Duodenal mucosa (tissue), 2 donors: ENCODE results near the gene DCTN3.

Experiments used
- H3K27ac ChIP-seq: one replicate; pipeline ENCODE4 v1.7.0; 2013; ENCODE audit warnings: low read depth, low read length
- H3K27me3 ChIP-seq, 2 donors: one replicate each; pipeline ENCODE4 v1.7.0; 2013; ENCODE audit warnings: low read length in 2 of 2, control low read depth in 1 of 2; ENCODE audit not compliant: insufficient read depth in 2 of 2, control insufficient read depth in 1 of 2
- H3K36me3 ChIP-seq, 2 donors: one replicate each; pipeline ENCODE4 v1.7.0; 2013; ENCODE audit warnings: low read length in 2 of 2, control low read depth in 1 of 2; ENCODE audit not compliant: insufficient read depth in 2 of 2, control insufficient read depth in 1 of 2
- H3K4me1 ChIP-seq, 2 donors: one replicate each; pipeline ENCODE4 v1.7.0; 2013; ENCODE audit warnings: low read length in 2 of 2, control low read depth in 1 of 2; ENCODE audit not compliant: insufficient read depth in 2 of 2, control insufficient read depth in 1 of 2
- H3K4me3 ChIP-seq, 2 donors: one replicate each; pipeline ENCODE4 v1.7.0; 2013; ENCODE audit warnings: low read length in 2 of 2, low read depth in 1 of 2
- H3K9ac ChIP-seq, 2 donors: one replicate each; pipeline ENCODE4 v1.7.0; 2013; ENCODE audit warnings: low read length in 2 of 2, low read depth in 1 of 2
- H3K9me3 ChIP-seq, 2 donors: one replicate each; pipeline ENCODE4 v1.7.0; 2013; ENCODE audit warnings: low read length in 2 of 2, control low read depth in 1 of 2; ENCODE audit not compliant: control insufficient read depth in 1 of 2

Gene DCTN3

GRCh38 chr9:34581318-34581717 lies 39.0 kb downstream of the DCTN3 start:
- no peak overlapping the region for H3K27ac ChIP-seq
- peaks cover 50 to 87% of the 10 kb centered on the region in 2 donors for H3K27me3 ChIP-seq

GRCh38 chr9:34580358-34580757 lies 39.9 kb downstream of the DCTN3 start:
- H3K4me1 ChIP-seq: peaks cover 31% of the 10 kb centered on the region in 2 donors
- peaks cover 46 to 84% of the 10 kb centered on the region in 2 donors for H3K27me3 ChIP-seq
- no peak overlapping the region for H3K4me3 ChIP-seq
- no peaks in the 10 kb centered on the region for H3K36me3 ChIP-seq
- no peaks in the 10 kb centered on the region for H3K9me3 ChIP-seq
- no peak overlapping the region for H3K9ac ChIP-seq
- no peak overlapping the region for H3K27ac ChIP-seq

More at GRCh38 chr9:34581318-34581717, 39.0 kb downstream of the DCTN3 start:
- H3K4me3 ChIP-seq: no peak overlapping the region
- no peak overlapping the region for H3K9ac ChIP-seq
- peaks cover 23 to 24% of the 10 kb centered on the region in 2 donors for H3K4me1 ChIP-seq
- H3K36me3 ChIP-seq: no peaks in the 10 kb centered on the region
- no peaks in the 10 kb centered on the region for H3K9me3 ChIP-seq

DNA sequence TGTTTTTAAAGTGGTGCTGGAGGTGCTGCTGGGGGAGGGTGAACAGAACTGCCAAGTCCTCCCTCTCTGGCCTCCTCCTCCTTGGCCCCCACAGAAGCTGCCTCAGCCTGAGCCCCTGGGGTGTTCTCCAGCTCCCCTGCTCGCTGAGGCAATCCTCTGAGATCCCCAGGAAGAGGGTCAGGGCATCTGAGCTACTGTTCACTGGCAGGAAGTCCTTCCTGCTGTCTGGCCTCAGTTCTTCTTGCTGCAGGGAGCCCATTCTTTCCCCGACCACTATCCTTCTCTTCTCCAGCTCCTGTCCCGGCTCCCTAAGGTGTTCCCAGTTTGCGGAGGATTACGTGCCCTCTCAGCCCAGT lies 40.5 kb downstream of the DCTN3 start:
- H3K4me3 ChIP-seq: no peak overlapping the region
- peaks cover 41 to 79% of the 10 kb centered on the region in 2 donors for H3K27me3 ChIP-seq
- H3K27ac ChIP-seq: no peak overlapping the region
- no peaks in the 10 kb centered on the region for H3K9me3 ChIP-seq
- no peaks in the 10 kb centered on the region for H3K36me3 ChIP-seq
- H3K4me1 ChIP-seq: peaks cover 31% of the 10 kb centered on the region in 2 donors
- no peak overlapping the region for H3K9ac ChIP-seq

DNA sequence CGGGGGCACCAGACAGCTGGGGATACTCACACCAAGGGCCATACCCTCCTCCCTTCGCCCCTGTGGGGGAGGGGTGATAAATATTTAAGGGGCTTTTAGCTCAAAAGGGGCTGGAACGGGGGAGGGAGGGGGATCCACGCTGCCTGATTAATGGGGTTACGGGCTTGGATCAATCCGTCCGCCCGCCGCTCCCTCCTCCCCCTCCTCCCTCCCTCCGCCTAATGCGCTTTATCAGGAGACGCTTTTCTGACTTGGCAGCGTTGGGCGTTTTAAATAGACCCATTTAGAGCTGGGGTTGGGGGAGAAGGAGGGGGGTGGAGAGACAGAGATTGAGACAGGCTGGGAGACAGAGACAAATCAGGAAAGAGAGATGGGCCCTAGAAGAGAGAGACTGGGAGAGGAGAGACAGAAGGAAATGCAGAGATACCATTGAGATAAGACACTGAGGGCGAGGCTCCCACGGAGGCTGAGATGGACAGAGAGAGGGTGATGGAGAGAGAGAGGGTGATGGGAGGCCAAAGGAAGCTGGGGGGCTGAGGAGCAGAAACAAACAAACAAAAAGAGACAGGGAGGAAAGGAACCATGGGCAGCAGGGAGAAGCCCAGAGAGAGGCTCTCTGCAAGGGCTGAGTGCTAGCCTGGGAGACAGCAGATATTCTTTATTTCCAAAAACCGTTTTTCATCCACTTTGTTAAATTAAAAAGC lies 41.0 kb downstream of the DCTN3 start:
- peaks cover 31% of the 10 kb centered on the region in 2 donors for H3K4me1 ChIP-seq
- peaks cover 37 to 73% of the 10 kb centered on the region in 2 donors for H3K27me3 ChIP-seq

GRCh38 chr9:34578241-34579103 lies 41.8 kb downstream of the DCTN3 start:
- Histone ChIP-seq H3K4me3 (no peak overlapping the region), H3K4me1 (peaks cover 31 to 34% of the 10 kb centered on the region in 2 donors), H3K27ac (no peak overlapping the region), H3K9ac (no peak overlapping the region), H3K9me3 (no peaks in the 10 kb centered on the region), H3K27me3 (peaks cover 33 to 67% of the 10 kb centered on the region in 2 donors), H3K36me3 (no peaks in the 10 kb centered on the region)

More for the DNA sequence above, 41.0 kb downstream of the DCTN3 start:
- no peaks in the 10 kb centered on the region for H3K36me3 ChIP-seq
- H3K9me3 ChIP-seq: no peaks in the 10 kb centered on the region
- H3K4me3 ChIP-seq: no peak overlapping the region
- H3K27ac ChIP-seq: no peak overlapping the region
- no peak overlapping the region for H3K9ac ChIP-seq

DNA sequence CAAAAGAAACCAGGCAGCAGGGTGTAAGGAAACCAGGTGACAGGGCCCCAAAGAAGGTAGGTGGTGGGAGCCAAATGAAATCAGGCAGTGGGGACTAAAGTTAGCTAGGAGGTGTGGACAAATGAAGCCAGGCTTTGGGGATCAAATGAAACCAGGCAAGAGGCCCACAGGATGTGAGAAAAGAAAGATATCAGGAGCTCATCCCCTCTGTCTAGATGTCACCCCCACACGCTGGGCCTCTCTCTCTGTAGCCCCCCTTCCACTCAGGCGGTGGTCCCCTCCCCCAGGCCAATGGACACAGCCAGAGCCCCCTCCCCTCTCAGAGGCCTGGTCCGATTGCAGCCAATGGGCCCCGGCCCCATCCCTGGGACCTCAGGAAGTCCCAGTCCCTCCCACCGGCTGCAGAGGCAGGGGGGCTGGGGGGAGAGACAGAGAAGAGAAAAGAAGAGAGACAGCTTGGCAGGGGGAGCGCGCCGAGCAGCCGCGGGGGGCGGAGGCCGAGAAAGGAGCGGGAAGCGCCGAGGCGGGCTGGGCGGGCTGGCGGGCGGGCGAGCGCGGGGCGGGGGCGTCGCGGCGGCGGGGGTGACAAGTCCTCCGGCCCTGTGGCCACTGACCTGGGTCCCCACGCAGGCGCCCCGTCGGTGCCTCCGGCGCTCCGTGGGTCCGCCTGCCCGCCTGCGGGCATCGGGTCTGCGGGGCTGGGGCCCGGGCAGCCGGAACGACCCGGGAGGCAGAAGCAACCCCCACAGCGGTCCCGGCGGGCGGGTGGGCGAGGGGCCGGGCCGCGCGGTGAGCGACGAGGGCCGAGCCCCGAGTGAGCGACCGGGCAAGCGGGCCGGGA lies 42.7 kb downstream of the DCTN3 start:
- peaks cover 33 to 58% of the 10 kb centered on the region in 2 donors for H3K27me3 ChIP-seq
- no peak overlapping the region for H3K4me3 ChIP-seq
- no peak overlapping the region for H3K27ac ChIP-seq
- H3K9ac ChIP-seq: no peak overlapping the region
- H3K36me3 ChIP-seq: no peaks in the 10 kb centered on the region
- H3K4me1 ChIP-seq: peaks cover 39 to 42% of the 10 kb centered on the region in 2 donors
- H3K9me3 ChIP-seq: no peaks in the 10 kb centered on the region

GRCh38 chr9:34576597-34577399 lies 43.5 kb downstream of the DCTN3 start:
- H3K9me3 ChIP-seq: no peaks in the 10 kb centered on the region
- H3K27me3 ChIP-seq: peaks cover 33 to 54% of the 10 kb centered on the region in 2 donors
- no peak overlapping the region for H3K9ac ChIP-seq
- H3K4me3 ChIP-seq: peak overlapping the region in 1 of 2 donors; percentile 35
- H3K27ac ChIP-seq: no peak overlapping the region
- H3K36me3 ChIP-seq: no peaks in the 10 kb centered on the region
- H3K4me1 ChIP-seq: peaks cover 44 to 50% of the 10 kb centered on the region in 2 donors

DNA sequence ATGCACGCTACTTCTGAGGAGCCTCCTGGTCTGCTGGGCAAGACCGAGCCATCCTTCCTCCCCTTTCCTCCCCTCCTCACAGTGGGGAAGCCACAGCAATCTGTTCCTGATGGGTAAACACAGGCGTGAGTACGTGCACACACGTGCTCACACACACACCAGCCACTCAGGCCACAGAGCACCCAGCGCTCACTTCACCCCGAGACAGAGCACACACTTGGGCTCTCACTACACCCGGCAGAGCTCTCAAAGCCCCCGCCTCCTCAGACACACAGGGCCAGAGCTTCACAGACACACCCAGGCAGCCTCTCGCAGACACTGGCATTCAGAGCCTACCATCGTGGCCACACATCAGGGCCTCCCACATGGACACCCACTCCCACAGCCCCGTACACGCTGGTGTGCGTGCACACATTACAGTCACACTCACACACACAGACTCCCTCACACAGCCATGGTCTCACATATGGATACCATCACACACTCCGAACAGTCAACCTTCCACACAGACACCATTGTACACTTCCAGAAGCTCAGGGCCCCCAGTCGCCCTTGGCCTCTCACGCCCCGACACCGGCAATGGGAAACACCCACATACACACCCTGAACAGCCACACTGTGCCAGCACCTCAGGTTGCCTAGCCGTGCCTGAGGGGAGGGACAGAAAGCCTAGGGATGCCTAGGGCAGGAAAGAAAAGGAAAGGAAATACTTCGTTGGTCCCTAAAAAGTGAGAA lies 44.3 kb downstream of the DCTN3 start:
- no peak overlapping the region for H3K27ac ChIP-seq

DNA sequence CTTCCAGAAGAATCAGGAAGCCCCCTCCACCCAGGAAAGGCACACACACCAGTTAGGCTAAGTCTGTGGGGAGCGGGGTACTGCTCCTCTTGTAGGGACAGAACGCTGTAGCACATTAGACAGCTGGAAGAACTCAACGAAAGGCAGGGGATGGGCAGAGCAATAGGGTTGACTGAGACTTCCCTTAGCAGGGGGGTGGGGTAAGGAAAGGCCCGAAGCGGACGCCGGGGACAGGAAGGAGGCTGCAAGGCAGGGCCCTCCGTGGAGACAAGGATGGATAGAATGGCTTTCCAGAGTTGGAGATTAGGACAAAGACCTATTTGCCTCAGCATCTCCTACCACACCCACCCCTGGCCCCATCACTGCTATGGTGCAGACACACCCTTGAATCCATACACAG lies 45.1 kb downstream of the DCTN3 start:
- Histone ChIP-seq H3K4me3 (no peak overlapping the region), H3K27ac (no peak overlapping the region), H3K27me3 (peaks cover 30 to 39% of the 10 kb centered on the region in 2 donors), H3K36me3 (no peaks in the 10 kb centered on the region), H3K9ac (no peak overlapping the region), H3K4me1 (peaks cover 51 to 59% of the 10 kb centered on the region in 2 donors), H3K9me3 (no peaks in the 10 kb centered on the region)

More for the DNA sequence above, 44.3 kb downstream of the DCTN3 start:
- Histone ChIP-seq H3K9ac (peak overlapping the region in 1 of 2 donors; percentile 25), H3K9me3 (no peaks in the 10 kb centered on the region), H3K4me3 (peak overlapping the region; percentile 35 to 40), H3K27me3 (peaks cover 30 to 46% of the 10 kb centered on the region in 2 donors), H3K4me1 (peaks cover 46 to 52% of the 10 kb centered on the region in 2 donors), H3K36me3 (no peaks in the 10 kb centered on the region)
